GM21367 (cell line): Measurements from ENCODE around the gene PPP1CA.

Experiments used
- ATAC-seq: cut with Tn5 transposase; IDR thresholded peaks from one replicate; pipeline ENCODE4 v1.9.1; 2021; ENCODE audit not compliant: unreplicated experiment

The PPP1CA gene

DNA sequence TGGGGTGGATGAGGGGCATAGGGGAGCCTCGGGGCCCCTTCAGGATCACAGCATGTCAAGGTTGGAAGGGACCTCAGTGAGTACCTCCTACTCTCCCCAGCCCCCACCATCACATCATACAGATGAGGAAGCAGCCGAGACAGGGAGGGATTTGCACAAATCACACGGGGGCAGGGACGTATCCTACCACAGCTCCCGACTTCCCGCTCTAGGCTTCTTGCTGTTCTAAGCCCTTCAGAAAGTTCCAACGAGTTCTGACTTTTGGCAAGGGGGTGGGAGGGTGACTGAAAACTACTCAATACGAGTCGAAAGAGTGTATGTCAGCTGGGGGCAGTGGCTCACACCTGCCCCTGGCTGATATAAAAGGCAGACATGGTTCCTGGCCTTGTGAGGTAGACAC lies 14.6 kb downstream of the PPP1CA start:
- no peak for ATAC-seq

DNA sequence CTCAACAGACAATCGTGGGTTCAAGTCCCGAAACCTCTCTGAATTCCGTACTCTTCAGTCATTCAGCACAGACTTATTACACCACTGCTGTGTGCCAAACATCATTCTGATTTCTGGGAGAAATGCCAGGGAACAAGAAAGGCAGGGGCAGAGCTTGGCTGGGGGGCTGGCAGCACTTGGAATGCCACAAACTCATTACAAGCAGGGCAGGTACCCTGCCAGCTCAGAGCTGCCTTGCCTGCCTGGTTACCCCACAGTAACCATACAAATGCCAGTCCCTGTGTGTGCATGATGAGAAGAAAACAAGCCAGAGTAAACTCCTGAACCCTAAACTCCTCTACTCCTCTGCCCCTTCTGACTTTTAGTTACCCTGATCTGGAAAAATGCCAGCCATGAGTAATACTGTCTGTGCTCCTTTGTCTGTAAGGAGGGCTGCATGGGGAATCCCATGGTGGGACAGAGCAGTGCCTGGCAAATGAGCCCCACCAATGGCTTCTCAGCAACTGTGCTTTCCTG lies 16.7 kb downstream of the PPP1CA start:
- no peak for ATAC-seq

DNA sequence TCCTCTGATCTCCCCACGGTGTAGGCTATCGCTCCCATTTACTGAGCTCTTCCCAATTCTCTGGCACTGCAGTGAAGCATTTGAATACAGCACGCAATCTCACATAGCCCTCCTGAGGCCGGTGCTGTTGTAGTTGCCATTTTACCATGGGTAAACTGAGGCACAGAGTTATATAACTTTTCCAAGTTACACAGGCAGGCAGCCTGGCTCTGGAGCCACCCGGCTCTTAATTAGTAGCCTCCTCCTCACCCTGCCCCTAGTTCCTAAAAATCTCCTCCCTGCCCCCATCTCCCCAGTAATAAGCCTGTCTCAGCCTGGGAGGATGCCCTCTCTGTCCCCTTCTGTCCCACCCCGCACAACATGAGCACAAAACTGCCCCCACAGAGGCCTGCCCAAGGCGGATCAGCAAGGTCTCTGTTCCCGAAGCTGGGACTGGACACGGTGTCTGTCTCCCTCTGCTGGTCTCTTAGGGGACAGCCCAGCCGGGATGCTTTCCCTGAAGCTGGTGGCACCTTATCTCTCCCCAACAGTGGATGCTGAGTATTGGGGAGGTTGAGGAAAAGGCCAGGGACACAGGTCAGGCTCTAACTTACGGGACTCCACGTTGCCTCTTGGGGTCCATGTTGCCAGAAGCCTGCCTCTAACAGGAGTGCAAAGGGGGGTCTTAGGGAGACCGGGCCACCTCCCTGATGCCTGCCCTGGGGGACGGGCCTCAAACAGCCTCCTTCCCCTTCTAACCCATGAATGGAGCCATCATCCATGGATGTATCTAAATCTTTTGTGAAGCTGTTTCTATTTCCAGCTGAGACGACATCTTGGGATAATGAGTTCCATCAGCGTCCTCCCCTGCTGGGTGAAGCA lies 19.2 kb downstream of the PPP1CA start:
- no peak for ATAC-seq

DNA sequence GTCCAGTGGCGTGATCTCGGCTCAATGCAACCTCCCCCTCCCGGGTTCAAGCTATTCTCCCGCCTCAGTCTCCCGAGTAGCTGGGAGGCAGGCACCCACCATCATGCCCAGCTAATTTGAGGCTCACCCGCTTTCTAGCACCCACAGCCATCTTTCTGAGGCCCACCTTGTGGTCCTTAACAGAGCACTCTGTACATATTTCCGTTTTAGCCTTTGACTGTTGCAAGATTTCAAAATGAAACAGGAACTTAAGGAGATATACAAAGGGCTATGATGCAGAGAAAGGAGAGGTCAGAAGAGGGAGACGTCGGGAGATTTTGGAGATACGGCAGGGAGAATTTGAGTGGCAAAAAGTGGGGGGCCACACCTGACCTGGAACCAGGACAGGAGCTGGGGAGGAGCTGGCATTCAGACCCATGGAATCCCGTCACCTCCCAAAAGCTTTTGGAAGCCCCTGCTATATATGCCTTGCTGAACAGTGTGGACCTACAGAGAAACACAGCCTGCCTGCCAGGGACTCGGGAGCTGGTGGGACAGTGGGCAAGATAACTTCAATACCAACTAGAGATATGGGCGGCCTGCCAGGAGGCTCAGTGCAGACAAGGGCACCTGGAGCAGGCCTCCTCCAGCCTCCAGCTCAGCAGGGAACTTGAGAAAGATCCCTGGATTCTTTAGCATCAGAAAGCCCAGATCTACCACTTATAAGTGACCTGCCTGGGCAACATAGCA lies 20.2 kb downstream of the PPP1CA start:
- ATAC-seq: no peak

DNA sequence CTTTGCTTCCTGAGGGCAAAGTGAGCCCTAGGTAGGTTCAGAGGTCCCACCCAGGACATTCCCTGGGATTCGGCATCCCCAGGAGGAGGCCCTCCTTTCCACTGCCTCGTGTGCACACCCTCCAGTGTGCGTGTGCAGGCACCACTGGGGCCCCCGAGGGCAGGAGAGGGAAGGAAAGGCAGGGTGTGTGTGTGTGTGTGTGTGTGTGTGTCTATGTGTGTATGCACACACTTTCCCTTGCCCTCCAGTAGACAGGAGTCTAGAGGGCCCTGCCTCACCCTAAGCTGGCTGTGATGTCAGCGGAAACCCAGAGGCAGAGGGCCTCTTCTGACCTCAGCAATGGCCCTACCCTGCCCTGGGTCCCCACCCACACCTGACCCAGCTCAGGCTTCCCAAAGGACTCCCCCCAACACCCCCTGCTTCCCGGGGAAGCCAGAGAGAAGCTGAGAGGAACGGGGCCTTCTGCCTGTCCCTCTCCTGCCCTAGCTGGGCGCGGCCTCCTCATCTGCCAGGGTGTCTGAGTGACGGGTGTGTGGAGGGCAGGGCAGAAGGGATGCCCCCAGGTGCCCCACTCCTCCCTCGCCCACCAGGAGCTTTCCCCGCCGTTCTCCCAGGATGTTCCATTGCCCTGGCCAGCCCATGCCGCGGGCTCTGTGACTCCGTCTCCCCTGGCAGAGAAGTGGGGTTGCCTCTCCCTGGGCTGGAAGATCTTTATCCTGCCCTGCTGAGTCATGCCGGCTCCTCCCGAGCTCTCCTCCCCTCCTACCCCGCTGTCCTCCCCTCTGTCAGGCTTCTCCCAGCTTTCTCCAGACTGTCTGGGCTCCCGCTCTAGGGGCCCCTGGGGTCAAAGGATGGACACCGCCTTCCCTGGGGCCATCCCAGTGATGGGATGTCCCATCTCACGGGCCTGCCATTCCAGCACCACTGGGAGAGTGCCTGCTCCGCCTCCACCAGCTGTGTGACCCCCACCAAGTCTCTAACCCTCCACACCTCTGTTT lies 22.3 kb downstream of the PPP1CA start:
- ATAC-seq: no peak

DNA sequence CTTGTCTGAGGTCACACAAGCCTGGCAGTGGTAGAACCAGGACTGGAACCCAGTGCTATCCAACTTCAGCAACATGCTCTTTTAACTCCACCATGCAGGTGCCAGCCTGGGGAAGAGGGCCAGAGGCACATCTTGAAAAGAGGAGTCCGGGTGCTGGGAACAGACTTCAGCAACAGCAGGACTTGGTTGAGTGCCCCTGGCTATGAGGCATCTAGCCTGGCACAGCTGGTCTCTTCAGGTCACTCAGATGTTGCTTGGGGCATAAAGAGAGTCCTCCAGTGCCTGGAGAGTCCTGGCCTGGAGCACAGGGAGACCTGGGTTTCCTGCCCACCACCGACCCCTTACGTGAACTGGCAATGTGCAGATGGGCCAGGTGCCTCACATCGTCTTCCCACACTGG lies 23.1 kb downstream of the PPP1CA start:
- ATAC-seq: no peak

- no peak for ATAC-seq
These were observed 24.5 kb downstream of the PPP1CA start for GRCh38 chr11:67376873-67377808.

- no peak for ATAC-seq
These were observed 25.4 kb downstream of the PPP1CA start for GRCh38 chr11:67376063-67376820.

- ATAC-seq: no peak
These were observed 26.2 kb downstream of the PPP1CA start for GRCh38 chr11:67375320-67376055.

DNA sequence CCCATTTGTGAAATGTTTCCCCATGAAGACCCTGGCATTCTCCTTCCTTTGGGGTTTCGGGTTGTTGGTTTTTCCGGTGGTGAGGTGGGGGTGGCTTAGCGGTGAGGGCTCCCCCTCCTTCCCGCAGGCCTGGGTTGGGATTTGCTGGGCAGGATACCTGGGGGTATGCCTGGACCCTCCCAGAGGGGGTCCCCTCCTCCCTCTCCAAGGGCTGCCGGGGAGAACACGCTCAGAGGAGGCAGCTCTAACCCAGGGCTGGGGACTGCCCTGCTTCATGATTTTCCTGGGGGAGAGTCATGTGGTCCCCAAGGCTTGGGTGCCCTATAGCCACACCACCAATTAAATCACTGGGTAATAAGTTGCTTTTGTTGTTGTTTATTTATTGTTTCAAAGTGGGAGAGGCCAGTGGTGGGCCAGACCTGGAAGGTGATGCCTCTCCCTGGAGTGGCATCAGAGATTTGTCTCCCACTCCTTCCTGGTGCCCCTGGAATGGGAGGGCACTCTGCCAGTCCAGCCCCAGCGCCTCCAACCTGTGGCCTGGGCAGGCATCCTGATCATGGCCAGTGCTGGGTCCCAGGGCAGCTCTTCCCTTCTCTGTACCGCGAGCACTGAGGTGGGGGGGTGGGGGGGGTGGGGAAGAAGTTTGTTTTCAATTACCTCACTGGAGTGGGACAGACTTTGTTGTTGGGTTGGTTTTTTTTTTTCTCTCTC lies 26.9 kb downstream of the PPP1CA start:
- no peak for ATAC-seq

- ATAC-seq: no peak
These were observed 27.7 kb downstream of the PPP1CA start for GRCh38 chr11:67373648-67374570.

DNA sequence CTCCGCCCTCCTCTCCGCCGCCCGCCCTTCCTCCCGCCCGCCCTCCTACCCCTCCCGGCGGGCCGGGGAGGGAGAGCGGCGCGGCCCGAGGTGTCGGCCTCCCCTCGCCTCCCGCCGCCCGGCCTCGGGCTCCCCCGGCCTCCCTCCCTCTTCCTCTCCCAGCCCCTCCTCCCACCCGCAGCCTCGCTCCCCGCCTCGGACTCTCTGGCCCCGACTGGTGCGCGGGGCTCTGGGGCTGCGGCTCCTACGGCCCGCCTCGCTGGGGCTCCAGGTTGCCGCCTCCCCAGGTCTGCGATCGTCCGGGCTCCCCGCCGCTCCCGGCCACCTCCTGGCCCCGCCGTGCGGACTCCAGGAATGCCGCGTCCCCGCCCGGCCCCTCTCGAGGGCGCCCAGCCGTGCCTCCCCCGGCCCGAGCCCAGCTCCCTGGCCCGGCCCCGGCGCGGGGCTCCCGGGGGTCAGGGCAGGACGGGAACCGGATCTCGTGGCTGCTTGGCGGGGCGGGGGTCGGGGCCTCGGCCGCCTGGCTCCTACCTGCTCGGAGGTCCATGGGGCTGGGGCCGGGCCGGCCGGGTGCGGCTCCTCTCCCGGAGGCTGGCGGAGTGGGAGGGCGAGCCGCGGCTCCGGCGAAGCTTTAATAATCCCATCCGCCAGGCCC lies 28.5 kb downstream of the PPP1CA start, which contains the start of gene CLCF1:
Gene CLCF1 (minus strand): TSS at position 606 of the 655 bp plus-strand sequence. CDS start 59 bp downstream, at position 547.
- ATAC-seq: no peak

DNA sequence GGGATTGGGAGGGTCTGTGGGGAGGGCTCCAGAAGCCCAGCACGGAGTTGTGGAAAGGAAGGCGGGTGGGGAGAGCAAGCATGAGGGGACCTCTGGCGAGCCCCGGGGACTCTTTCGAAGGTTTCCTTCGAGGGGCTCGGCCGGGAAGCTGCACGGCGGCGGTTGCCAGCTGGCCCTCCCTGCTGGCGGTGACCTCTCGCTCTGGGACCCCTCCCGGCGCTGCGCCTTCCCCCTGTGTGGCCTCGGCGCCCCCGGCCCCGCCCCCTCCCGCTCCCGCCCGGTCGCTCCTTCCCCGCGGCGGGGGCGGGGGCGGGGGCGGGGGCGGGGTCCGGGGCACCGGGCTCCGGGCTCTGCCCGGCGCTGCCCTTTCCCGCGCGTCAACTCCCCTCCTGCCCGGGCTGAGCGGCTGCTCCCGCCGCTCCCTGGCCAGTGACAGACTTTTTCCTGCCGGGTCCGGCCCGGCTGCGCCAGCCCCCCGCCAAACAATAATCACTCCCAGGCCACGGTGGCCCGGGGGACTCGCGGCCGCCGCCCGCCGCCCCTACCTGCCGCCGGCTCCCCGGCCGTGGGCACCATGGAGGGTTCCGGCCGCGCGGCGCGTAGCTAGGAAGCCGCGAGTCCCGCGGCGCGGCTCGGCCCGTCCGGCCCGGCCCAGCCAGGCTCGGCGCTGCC lies 29.2 kb downstream of the PPP1CA start:
- ATAC-seq: no peak

DNA sequence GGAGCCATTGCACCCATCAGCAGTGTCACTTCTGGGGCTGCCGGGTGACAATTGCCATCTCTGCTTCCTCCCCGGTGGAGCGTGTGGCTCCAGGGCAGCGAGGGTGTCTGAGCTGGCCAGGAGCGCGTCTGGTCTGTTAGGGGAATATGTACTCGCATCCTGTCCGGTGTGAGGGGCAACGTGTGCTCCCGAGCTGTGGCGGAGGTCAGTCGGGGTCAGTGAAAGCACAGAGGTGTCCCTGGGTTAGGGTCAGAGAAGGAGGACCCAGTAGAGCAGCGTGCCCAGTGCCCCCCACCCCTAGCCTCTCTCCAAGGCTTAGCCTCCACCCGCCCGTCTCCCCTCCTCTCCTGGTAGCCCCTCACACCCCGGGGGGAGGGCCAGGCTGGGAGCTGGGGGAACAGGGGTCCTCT lies 29.7 kb downstream of the PPP1CA start:
- no peak for ATAC-seq

GRCh38 chr11:67371189-67371910 lies 30.3 kb downstream of the PPP1CA start:
- no peak for ATAC-seq
